Mononuclear cell (primary cell): ENCODE results near the gene ZNF701. TPM values are rescaled to one million over a fixed set of nuclear protein-coding genes. Genes with fewer than 3 reads are reported as not detected.
A peak's percentile ranks its signal among the peaks of the same experiment; 100 is the strongest.
"Not testable (repeated sequence)": the region's sequence is repeated elsewhere in the genome, so short reads cannot be mapped to it uniquely, and the experiment has no call there.

Source experiments
- H3K27me3 ChIP-seq: 2 replicates; pipeline ENCODE4 v1.6.0; 2011; ENCODE audit warnings: low read length, control low read depth; ENCODE audit not compliant: insufficient read depth
- H3K4me1 ChIP-seq: 2 replicates; pipeline ENCODE4 v1.5.1; 2011; ENCODE audit warnings: mild to moderate bottlenecking, low read length, control low read depth; ENCODE audit not compliant: insufficient read depth
- H3K4me3 ChIP-seq: 2 replicates; pipeline ENCODE4 v1.5.1; 2011; ENCODE audit warnings: mild to moderate bottlenecking, low read length, moderate library complexity
- H3K9me3 ChIP-seq: 2 replicates; pipeline ENCODE4 v1.5.1; 2011; ENCODE audit warnings: low read depth, mild to moderate bottlenecking, control low read depth, low read length
- total RNA-seq: library from RNA; depleted of rRNA; stranded (reverse); fragments of >200 nt; gene quantifications from one replicate; pipeline ENCODE4 v1.2.3, GENCODE V29; 2012

Gene ZNF701
- total RNA-seq, 1 donor = 9.3 TPM

DNA sequence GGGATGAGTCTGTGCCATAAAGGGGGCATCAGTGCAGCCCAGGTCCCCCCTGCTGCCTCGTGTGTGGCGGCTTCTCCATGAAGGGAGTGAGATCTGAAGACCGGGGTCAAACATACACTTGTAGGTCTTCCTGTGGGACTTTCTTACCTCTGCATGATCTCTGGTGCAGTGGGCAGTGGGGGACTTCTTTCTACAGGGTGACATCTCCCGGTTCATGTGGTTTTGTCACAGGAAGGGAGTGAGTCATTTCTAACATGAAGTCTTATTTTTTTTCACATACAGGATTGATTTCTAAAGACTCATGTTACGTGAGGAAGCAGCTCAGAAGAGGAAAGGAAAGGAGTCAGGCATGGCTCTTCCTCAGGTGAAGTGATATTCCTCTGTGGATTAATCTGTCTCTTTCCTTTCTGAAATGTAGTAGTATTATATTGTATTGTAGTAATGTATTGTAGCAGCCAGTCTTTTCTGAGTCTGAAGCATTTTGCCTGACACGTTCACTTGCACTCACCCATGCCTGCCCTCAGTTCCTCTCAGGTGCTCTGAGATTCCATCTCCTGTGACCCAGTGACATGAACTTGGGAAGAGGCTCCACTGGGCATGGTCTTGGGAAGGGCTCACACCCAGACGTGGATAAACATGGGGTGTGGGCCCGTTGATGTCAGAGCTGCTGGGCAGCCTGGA is 27.0 kb upstream of the ZNF701 start:
- Histone ChIP-seq H3K4me1 (peaks cover 11% of the 10 kb centered on the region), H3K27me3 (no peaks in the 10 kb centered on the region), H3K9me3 (peaks cover under 1% of the 10 kb centered on the region), H3K4me3 (no peak overlapping the region)

GRCh38 chr19:52554216-52554971 is 15.7 kb upstream of the ZNF701 start:
- peaks cover 69% of the 10 kb centered on the region for H3K9me3 ChIP-seq
- H3K4me3 ChIP-seq = no peak overlapping the region
- no peaks in the 10 kb centered on the region for H3K4me1 ChIP-seq
- no peaks in the 10 kb centered on the region for H3K27me3 ChIP-seq

GRCh38 chr19:52557231-52557995 is 12.7 kb upstream of the ZNF701 start:
- no peaks in the 10 kb centered on the region for H3K27me3 ChIP-seq
- peaks cover 73% of the 10 kb centered on the region for H3K9me3 ChIP-seq
- no peaks in the 10 kb centered on the region for H3K4me1 ChIP-seq
- no peak overlapping the region for H3K4me3 ChIP-seq

GRCh38 chr19:52558732-52559445 is 11.2 kb upstream of the ZNF701 start:
- not testable (repeated sequence) for H3K27me3 ChIP-seq, H3K4me1 ChIP-seq, H3K4me3 ChIP-seq
- H3K9me3 ChIP-seq = peaks cover 71% of the 10 kb centered on the region

DNA sequence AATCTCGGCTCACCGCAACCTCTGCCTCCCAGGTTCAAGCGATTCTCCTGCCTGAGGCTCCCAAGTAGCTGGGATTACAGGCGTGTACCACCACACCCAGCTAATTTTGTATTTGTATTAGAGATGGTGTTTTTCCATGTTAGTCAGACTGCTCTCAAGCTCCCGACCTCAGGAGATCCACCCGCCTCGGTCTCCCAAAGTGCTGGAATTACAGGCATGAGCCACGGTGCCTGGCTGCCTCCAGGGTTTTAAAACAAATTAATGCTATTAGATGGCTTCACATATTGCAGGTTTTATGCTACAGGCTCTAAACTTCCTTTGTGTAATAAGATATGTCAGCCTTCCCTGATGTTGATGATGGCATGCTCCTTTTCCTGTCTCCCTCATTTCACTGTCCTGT is 8.5 kb upstream of the ZNF701 start:
- not testable (repeated sequence) for H3K4me3 ChIP-seq, H3K27me3 ChIP-seq, H3K4me1 ChIP-seq
- peaks cover 61% of the 10 kb centered on the region for H3K9me3 ChIP-seq

DNA sequence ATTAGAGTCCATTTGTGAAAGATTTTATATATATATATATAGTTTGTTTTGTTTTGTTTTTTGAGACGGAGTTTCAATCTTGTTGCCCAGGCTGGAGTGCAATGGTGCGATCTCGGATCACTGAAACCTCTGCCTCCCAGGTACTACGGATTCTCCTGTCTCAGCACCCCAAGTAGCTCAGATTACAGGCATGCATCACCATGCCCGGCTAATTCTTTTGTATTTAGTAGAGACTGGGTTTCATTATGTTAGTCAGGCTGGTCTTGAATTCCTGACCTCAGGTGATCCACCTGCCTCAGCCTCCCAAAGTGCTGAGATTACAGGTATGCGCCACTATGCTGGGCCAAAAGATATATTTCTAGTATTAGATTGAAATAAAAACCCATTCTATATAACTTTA is 4.0 kb upstream of the ZNF701 start:
- peaks cover 12% of the 10 kb centered on the region for H3K4me1 ChIP-seq
- H3K27me3 ChIP-seq = no peaks in the 10 kb centered on the region
- no peak overlapping the region for H3K4me3 ChIP-seq
- peaks cover 44% of the 10 kb centered on the region for H3K9me3 ChIP-seq

DNA sequence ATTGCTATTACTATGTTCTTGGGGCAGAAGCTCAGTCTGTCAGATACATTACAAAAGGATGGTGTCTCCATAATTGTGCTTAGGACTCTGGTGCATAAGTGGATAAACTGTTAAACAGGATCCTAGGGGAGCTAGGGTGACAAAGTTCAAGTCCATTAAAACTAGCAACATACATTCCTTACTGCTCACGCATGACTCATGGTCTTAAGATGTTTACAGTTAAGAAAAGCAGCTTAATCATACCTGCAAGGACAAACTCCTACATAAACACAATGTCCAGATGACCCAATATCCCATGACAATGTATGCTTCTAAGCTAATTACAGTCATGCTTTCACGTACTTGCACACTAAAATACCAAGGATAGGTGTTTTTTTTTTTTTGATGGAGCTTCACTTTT is 3.5 kb upstream of the ZNF701 start:
- H3K4me1 ChIP-seq = peaks cover 14% of the 10 kb centered on the region
- no peaks in the 10 kb centered on the region for H3K27me3 ChIP-seq
- H3K4me3 ChIP-seq = no peak overlapping the region
- H3K9me3 ChIP-seq = peaks cover 41% of the 10 kb centered on the region

DNA sequence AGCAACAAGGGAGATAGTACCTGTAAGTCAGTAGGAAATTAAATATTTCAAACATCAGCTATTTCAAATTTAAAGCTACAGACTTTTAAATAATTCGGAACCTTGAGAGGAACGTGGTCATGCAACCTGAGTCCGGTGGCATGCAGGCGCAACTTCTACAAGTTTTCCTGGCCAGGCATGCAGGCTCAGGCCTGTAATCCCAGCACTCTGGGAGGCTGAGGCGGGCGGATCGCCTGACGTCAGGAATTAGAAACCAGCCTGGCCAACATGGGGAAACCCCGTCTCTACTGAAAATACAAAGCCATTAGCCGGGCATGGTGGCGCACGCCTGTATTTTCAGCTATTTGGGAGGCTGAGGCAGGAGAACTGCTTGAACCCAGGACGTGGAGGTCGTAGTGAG is 2.2 kb upstream of the ZNF701 start:
- peaks cover 29% of the 10 kb centered on the region for H3K9me3 ChIP-seq
- H3K27me3 ChIP-seq = no peaks in the 10 kb centered on the region

DNA sequence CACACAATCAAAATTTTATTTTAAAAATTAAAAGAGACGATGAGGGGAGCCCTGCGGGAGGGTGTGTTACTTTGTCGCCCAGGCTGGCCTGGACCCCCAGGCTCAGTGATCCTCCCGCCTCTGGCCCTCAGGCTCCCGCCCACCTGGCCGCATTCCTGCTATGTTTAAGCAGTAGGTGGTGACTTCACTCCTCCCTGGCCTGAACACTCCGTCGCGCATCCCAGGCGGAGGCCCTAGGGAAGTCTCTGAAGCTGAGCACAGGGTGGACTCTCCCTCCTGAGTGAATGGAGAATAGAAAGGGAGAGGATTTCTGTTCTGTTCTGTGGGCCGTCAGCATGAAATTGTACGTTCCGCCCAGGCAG is 468 bp upstream of the ZNF701 start:
- H3K9me3 ChIP-seq = peaks cover 17% of the 10 kb centered on the region
- H3K4me3 ChIP-seq = peak overlapping the region; percentile 78
- H3K4me1 ChIP-seq = peaks cover 14% of the 10 kb centered on the region
- H3K27me3 ChIP-seq = not testable (repeated sequence)

More for the DNA sequence above, 2.2 kb upstream of the ZNF701 start:
- Histone ChIP-seq H3K4me1 (peaks cover 14% of the 10 kb centered on the region), H3K4me3 (no peak overlapping the region)

DNA sequence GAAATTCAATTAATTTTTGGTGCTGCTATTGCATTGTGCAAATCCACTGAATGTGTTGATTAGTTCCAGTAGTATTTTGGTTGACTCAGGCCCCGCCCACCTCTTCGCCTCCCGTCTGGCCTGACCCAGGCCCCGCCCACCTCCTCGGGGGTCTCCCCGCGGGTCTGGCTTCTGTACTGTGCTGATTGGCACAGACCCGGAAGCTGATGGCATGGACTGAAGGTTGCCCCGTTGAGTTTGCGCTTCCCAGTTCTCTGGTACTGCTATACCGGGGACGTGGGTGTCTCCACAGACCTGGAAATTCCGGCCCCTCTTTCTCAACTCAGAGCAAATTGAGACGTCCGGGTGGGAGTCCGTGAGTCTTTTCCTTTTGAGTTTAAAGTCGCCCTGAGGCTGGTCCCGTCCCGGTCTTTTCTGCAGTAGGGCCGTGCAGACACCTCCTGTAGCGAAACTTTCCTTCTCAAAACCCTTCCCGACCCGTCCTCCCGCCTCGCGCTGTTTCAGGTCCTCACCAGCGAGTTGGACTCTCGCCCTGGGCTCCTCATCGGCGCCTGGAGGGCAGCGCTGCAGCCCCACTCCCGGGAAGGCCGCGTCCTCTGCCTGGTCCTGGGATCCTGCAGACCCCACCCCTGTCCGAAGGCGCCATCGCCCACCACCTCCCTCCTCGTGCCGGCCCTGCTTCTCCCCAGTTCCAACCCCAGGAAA is 14.8 kb downstream of the ZNF701 start:
- H3K4me3 ChIP-seq = no peak overlapping the region
- H3K27me3 ChIP-seq = no peaks in the 10 kb centered on the region
- no peaks in the 10 kb centered on the region for H3K4me1 ChIP-seq
- peaks cover 44% of the 10 kb centered on the region for H3K9me3 ChIP-seq

DNA sequence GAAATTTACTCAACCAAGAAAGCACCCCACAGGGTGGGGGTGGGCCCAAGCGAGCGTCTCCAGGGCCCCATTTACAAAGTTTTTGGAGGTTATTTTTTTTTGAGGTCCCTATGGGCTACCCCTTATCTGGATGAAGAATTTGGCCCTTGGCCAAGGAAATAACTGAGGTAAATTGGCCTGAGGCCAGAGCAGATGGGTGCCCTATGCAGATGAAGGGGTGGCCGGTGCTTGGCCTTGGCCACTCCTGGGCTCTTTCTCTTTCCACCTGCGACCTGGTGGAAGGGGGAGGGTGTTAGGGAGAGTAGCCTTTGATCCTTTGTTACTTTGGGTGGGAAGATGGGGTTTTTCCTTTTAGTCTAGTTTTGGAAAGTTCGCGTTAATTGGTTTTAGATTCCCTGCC is 15.5 kb downstream of the ZNF701 start:
- Histone ChIP-seq H3K27me3 (no peaks in the 10 kb centered on the region), H3K4me1 (no peaks in the 10 kb centered on the region), H3K4me3 (no peak overlapping the region), H3K9me3 (peaks cover 39% of the 10 kb centered on the region)

- Histone ChIP-seq H3K9me3 (no peaks in the 10 kb centered on the region), H3K4me3 (no peak overlapping the region), H3K4me1 (no peaks in the 10 kb centered on the region), H3K27me3 (no peaks in the 10 kb centered on the region)
Observed at GRCh38 chr19:52590728-52591127, 20.6 kb downstream of the ZNF701 start.

GRCh38 chr19:52592301-52592700 is 22.2 kb downstream of the ZNF701 start:
- peaks cover 12% of the 10 kb centered on the region for H3K9me3 ChIP-seq
- H3K4me3 ChIP-seq = no peak overlapping the region
- no peaks in the 10 kb centered on the region for H3K27me3 ChIP-seq
- no peaks in the 10 kb centered on the region for H3K4me1 ChIP-seq

- H3K4me1 ChIP-seq, H3K27me3 ChIP-seq, H3K4me3 ChIP-seq: not testable (repeated sequence)
- H3K9me3 ChIP-seq = peaks cover 12% of the 10 kb centered on the region
Observed at GRCh38 chr19:52593441-52593840, 23.4 kb downstream of the ZNF701 start.
